HEK293 (cell line): Measurements from ENCODE around the gene GPR161.

ENCODE experiments used
- CTCF ChIA-PET: fragments of 350-600 bp; formaldehyde crosslinking; extraction: SDS; loops from one replicate; lab custom pipeline; 2021; ENCODE audit warnings: antibody characterized with exemption; lab: Yijun Ruan, JAX
- POLR2A ChIA-PET: fragments of 300-600 bp; formaldehyde crosslinking; extraction: SDS; loops from one replicate; lab custom pipeline; 2020; ENCODE audit warnings: antibody characterized with exemption, inconsistent platforms; lab: Yijun Ruan, JAX
- H3K27ac ChIP-seq: fragments of 200-500 bp; sonication (Bioruptor generic); 2 replicates; pipeline ENCODE4 v1.5.1; 2014; ENCODE audit warnings: low read depth, low read length, control low read depth, inconsistent platforms; ENCODE audit errors: extremely low read depth
- H3K36me3 ChIP-seq, 2 experiments: fragments of 200-500 bp in 1 of 2; sonication (Bioruptor generic) in 1 of 2; 1 replicate in 1 of 2; 2 replicates in 1 of 2; pipeline ENCODE4 v1.5.1; 2014 to 2017; ENCODE audit warnings: inconsistent platforms in 2 of 2, low read length in 2 of 2; ENCODE audit not compliant: control insufficient read depth in 2 of 2, insufficient read depth in 1 of 2
- H3K4me1 ChIP-seq: fragments of 200-500 bp; sonication (Bioruptor generic); 2 replicates; pipeline ENCODE4 v1.5.1; 2014; ENCODE audit warnings: mild to moderate bottlenecking, low read length, inconsistent platforms; ENCODE audit not compliant: control insufficient read depth, insufficient read depth
- H3K4me3 ChIP-seq: 2 replicates; pipeline ENCODE4 v1.5.1; 2011; ENCODE audit warnings: low read depth, mild to moderate bottlenecking, control low read depth, low read length, moderate library complexity
- H3K9me3 ChIP-seq: fragments of 200-500 bp; sonication (Bioruptor generic); 2 replicates; pipeline ENCODE4 v1.5.1; 2014; ENCODE audit warnings: low read depth, low read length, inconsistent platforms; ENCODE audit not compliant: control insufficient read depth, insufficient read depth
- GFI1B ChIP-seq: fragments of 450-650 bp; formaldehyde crosslinking; IDR thresholded peaks from 2 replicates; pipeline ENCODE4 v1.5.1; 2016; ENCODE audit warnings: missing biosample characterization, missing genetic modification characterization
- KLF1 ChIP-seq: fragments of 450-650 bp; formaldehyde crosslinking; IDR thresholded peaks from 2 replicates; pipeline ENCODE4 v1.5.1; 2016; ENCODE audit warnings: missing biosample characterization, missing genetic modification characterization
- MZF1 ChIP-seq: fragments of 450-650 bp; formaldehyde crosslinking; IDR thresholded peaks from 2 replicates; pipeline ENCODE4 v1.5.1; 2017; ENCODE audit warnings: missing biosample characterization, missing genetic modification characterization, borderline replicate concordance
- PRDM4 ChIP-seq: fragments of 450-650 bp; formaldehyde crosslinking; IDR thresholded peaks from 2 replicates; pipeline ENCODE4 v1.5.1; 2017; ENCODE audit warnings: missing biosample characterization, missing genetic modification characterization
- RBAK ChIP-seq: fragments of 450-650 bp; formaldehyde crosslinking; IDR thresholded peaks from 2 replicates; pipeline ENCODE4 v1.5.1; 2016; ENCODE audit warnings: missing biosample characterization, missing genetic modification characterization
- SCRT1 ChIP-seq: fragments of 450-650 bp; formaldehyde crosslinking; IDR thresholded peaks from 2 replicates; pipeline ENCODE4 v1.5.1; 2016; ENCODE audit warnings: missing biosample characterization, missing genetic modification characterization, borderline replicate concordance
- SCRT2 ChIP-seq: fragments of 450-650 bp; formaldehyde crosslinking; IDR thresholded peaks from 2 replicates; pipeline ENCODE4 v1.5.1; 2016; ENCODE audit warnings: missing biosample characterization, missing genetic modification characterization
- ZBTB48 ChIP-seq: fragments of 450-650 bp; formaldehyde crosslinking; IDR thresholded peaks from 2 replicates; pipeline ENCODE4 v1.5.1; 2016; ENCODE audit warnings: missing biosample characterization, missing genetic modification characterization
- ZNF211 ChIP-seq: fragments of 450-650 bp; formaldehyde crosslinking; IDR thresholded peaks from 2 replicates; pipeline ENCODE4 v1.5.1; 2016; ENCODE audit warnings: low read depth, missing biosample characterization, missing genetic modification characterization
- ZNF239 ChIP-seq: fragments of 450-650 bp; formaldehyde crosslinking; IDR thresholded peaks from 2 replicates; pipeline ENCODE4 v1.5.1; 2016; ENCODE audit warnings: missing biosample characterization, missing genetic modification characterization
- ZNF302 ChIP-seq: fragments of 450-650 bp; formaldehyde crosslinking; IDR thresholded peaks from 2 replicates; pipeline ENCODE4 v1.5.1; 2016; ENCODE audit warnings: missing biosample characterization, missing genetic modification characterization, low read depth
- ZNF335 ChIP-seq: fragments of 450-650 bp; formaldehyde crosslinking; conservative IDR thresholded peaks from 2 replicates; pipeline ENCODE4 v1.5.1; 2016; ENCODE audit warnings: missing biosample characterization, missing genetic modification characterization
- ZNF555 ChIP-seq: fragments of 450-650 bp; formaldehyde crosslinking; conservative IDR thresholded peaks from 2 replicates; pipeline ENCODE4 v1.5.1; 2017; ENCODE audit warnings: missing biosample characterization, mild to moderate bottlenecking, missing genetic modification characterization, inconsistent platforms
- ZNF626 ChIP-seq: fragments of 450-650 bp; sonication (Bioruptor Pico); formaldehyde crosslinking; IDR thresholded peaks from 2 replicates; pipeline ENCODE4 v1.5.1; 2018; ENCODE audit warnings: missing biosample characterization, missing genetic modification characterization, inconsistent platforms
- ZNF701 ChIP-seq: fragments of 450-650 bp; formaldehyde crosslinking; IDR thresholded peaks from 2 replicates; pipeline ENCODE4 v1.5.1; 2016; ENCODE audit warnings: missing biosample characterization, missing genetic modification characterization
- ZNF76 ChIP-seq: fragments of 450-650 bp; formaldehyde crosslinking; IDR thresholded peaks from 2 replicates; pipeline ENCODE4; 2016; ENCODE audit warnings: low read depth, missing biosample characterization, missing genetic modification characterization, borderline replicate concordance
- ZNF792 ChIP-seq: fragments of 450-650 bp; formaldehyde crosslinking; IDR thresholded peaks from 2 replicates; pipeline ENCODE4 v1.5.1; 2016; ENCODE audit warnings: missing biosample characterization, missing genetic modification characterization
- ZNF843 ChIP-seq: fragments of 450-650 bp; formaldehyde crosslinking; IDR thresholded peaks from 2 replicates; pipeline ENCODE4 v1.5.1; 2016; ENCODE audit warnings: missing biosample characterization, missing genetic modification characterization
- ZSCAN5A ChIP-seq: fragments of 450-650 bp; formaldehyde crosslinking; IDR thresholded peaks from 2 replicates; pipeline ENCODE4 v1.5.1; 2016; ENCODE audit warnings: missing biosample characterization, missing genetic modification characterization
- ZXDB ChIP-seq: fragments of 450-650 bp; formaldehyde crosslinking; IDR thresholded peaks from 2 replicates; pipeline ENCODE4 v1.5.1; 2016; ENCODE audit warnings: missing biosample characterization, missing genetic modification characterization
- TF ChIP-seq, protein P1 (sequence below): fragments of 450-650 bp; formaldehyde crosslinking; IDR thresholded peaks from 2 replicates; pipeline ENCODE4 v1.5.1; 2016; ENCODE audit warnings: missing biosample characterization, missing genetic modification characterization
- TF ChIP-seq, protein P2 (sequence below): fragments of 450-650 bp; formaldehyde crosslinking; IDR thresholded peaks from 2 replicates; pipeline ENCODE4; 2016; ENCODE audit warnings: missing biosample characterization, missing genetic modification characterization
- TF ChIP-seq, protein P3 (sequence below): fragments of 450-650 bp; formaldehyde crosslinking; IDR thresholded peaks from 2 replicates; pipeline ENCODE4 v1.5.1; 2016; ENCODE audit warnings: missing biosample characterization, missing genetic modification characterization
- TF ChIP-seq, protein P4 (sequence below): fragments of 450-650 bp; formaldehyde crosslinking; IDR thresholded peaks from 2 replicates; pipeline ENCODE4 v1.5.1; 2016; ENCODE audit warnings: missing biosample characterization, missing genetic modification characterization
- TF ChIP-seq, protein P5 (sequence below): fragments of 450-650 bp; formaldehyde crosslinking; IDR thresholded peaks from 2 replicates; pipeline ENCODE4 v1.5.0; 2017; ENCODE audit warnings: missing biosample characterization, missing genetic modification characterization, borderline replicate concordance

The GPR161 gene

GRCh38 chr1:168136709-168137514, at the start of gene GPR161:
Gene GPR161 (minus strand): TSS chr1:168136930. CDS start chr1:168104850, 32,080 bp downstream.
- ChIA-PET CTCF (interaction anchor here (0.7 to 2.9 kb wide), 3 partner anchors 8 to 52 kb away, joined by 3 to 12 read pairs (median 3); no protein-coding TSS in a partner anchor), POLR2A (interaction anchor here (0.6 to 1.6 kb wide), 6 partner anchors 9 to 415 kb away, joined by 3 to 5 read pairs (median 3); partner anchors contain the start of gene MPZL1)
- H3K27ac ChIP-seq: peak within 1 kb of the TSS; percentile 72; the same call in 1 of the 2 replicates
- H3K9me3 ChIP-seq: no peaks in the 10 kb centered on the region
- peaks cover 6% of the 10 kb centered on the region for H3K4me1 ChIP-seq
- no peaks in the 10 kb centered on the region for H3K36me3 ChIP-seq
- H3K4me3 ChIP-seq: peak within 1 kb of the TSS; percentile 67
- no peak for TF ChIP-seq ZNF843 (tag by site-specific recombination)
- TF ChIP-seq, protein P1, sequence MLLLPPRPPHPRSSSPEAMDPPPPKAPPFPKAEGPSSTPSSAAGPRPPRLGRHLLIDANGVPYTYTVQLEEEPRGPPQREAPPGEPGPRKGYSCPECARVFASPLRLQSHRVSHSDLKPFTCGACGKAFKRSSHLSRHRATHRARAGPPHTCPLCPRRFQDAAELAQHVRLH (tag by site-specific recombination): no peak
- no peak for TF ChIP-seq ZNF626 (tag by site-specific recombination)
- TF ChIP-seq SCRT2: no peak
- no peak for TF ChIP-seq ZNF302 (tag by site-specific recombination)
- peak; percentile 91 for TF ChIP-seq ZNF335 (tag by site-specific recombination)
- no peak for TF ChIP-seq ZSCAN5A (tag by site-specific recombination)
- no peak for TF ChIP-seq RBAK (tag by site-specific recombination)
- TF ChIP-seq, protein P2, sequence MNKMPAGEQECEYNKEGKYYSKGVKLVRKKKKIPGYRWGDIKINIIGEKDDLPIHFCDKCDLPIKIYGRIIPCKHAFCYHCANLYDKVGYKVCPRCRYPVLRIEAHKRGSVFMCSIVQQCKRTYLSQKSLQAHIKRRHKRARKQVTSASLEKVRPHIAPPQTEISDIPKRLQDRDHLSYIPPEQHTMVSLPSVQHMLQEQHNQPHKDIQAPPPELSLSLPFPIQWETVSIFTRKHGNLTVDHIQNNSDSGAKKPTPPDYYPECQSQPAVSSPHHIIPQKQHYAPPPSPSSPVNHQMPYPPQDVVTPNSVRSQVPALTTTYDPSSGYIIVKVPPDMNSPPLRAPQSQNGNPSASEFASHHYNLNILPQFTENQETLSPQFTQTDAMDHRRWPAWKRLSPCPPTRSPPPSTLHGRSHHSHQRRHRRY (tag by site-specific recombination): no peak
- TF ChIP-seq PRDM4 (tag by site-specific recombination): 0 out of 2 replicates have a peak, but pooled peaks have one; percentile 15
- no peak for TF ChIP-seq ZNF555 (tag by site-specific recombination)
- no peak for TF ChIP-seq ZNF701 (tag by site-specific recombination)
- TF ChIP-seq, protein P3, sequence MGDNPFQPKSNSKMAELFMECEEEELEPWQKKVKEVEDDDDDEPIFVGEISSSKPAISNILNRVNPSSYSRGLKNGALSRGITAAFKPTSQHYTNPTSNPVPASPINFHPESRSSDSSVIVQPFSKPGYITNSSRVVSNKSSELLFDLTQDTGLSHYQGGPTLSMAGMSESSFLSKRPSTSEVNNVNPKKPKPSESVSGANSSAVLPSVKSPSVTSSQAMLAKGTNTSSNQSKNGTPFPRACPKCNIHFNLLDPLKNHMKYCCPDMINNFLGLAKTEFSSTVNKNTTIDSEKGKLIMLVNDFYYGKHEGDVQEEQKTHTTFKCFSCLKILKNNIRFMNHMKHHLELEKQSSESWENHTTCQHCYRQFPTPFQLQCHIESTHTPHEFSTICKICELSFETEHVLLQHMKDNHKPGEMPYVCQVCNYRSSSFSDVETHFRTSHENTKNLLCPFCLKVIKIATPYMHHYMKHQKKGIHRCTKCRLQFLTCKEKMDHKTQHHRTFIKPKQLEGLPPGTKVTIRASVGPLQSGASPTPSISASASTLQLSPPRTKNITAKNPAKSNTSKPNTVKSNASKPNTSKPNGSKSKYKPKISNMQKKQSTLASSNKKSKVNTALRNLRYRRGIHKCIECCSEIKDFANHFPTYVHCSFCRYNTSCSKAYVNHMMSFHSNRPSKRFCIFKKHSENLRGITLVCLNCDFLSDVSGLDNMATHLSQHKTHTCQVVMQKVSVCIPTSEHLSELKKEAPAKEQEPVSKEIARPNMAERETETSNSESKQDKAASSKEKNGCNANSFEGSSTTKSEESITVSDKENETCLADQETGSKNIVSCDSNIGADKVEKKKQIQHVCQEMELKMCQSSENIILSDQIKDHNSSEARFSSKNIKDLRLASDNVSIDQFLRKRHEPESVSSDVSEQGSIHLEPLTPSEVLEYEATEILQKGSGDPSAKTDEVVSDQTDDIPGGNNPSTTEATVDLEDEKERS: no peak
- TF ChIP-seq ZNF211 (tag by site-specific recombination): no peak
- TF ChIP-seq ZBTB48: peak; percentile 64
- no peak for TF ChIP-seq GFI1B (tag by site-specific recombination)
- TF ChIP-seq ZNF792 (tag by site-specific recombination): no peak
- TF ChIP-seq ZNF239 (tag by site-specific recombination): no peak
- peak; percentile 49; the same call in 1 of the 2 replicates for TF ChIP-seq ZXDB (tag by site-specific recombination)
- TF ChIP-seq, protein P4, sequence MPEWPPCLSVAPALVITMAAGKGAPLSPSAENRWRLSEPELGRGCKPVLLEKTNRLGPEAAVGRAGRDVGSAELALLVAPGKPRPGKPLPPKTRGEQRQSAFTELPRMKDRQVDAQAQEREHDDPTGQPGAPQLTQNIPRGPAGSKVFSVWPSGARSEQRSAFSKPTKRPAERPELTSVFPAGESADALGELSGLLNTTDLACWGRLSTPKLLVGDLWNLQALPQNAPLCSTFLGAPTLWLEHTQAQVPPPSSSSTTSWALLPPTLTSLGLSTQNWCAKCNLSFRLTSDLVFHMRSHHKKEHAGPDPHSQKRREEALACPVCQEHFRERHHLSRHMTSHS (tag by site-specific recombination): no peak
- no peak for TF ChIP-seq MZF1 (tag by site-specific recombination)
- peak; percentile 75 for TF ChIP-seq KLF1
- no peak for TF ChIP-seq SCRT1 (tag by site-specific recombination)
- TF ChIP-seq, protein P5, sequence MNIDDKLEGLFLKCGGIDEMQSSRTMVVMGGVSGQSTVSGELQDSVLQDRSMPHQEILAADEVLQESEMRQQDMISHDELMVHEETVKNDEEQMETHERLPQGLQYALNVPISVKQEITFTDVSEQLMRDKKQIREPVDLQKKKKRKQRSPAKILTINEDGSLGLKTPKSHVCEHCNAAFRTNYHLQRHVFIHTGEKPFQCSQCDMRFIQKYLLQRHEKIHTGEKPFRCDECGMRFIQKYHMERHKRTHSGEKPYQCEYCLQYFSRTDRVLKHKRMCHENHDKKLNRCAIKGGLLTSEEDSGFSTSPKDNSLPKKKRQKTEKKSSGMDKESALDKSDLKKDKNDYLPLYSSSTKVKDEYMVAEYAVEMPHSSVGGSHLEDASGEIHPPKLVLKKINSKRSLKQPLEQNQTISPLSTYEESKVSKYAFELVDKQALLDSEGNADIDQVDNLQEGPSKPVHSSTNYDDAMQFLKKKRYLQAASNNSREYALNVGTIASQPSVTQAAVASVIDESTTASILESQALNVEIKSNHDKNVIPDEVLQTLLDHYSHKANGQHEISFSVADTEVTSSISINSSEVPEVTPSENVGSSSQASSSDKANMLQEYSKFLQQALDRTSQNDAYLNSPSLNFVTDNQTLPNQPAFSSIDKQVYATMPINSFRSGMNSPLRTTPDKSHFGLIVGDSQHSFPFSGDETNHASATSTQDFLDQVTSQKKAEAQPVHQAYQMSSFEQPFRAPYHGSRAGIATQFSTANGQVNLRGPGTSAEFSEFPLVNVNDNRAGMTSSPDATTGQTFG (tag by site-specific recombination): no peak
- TF ChIP-seq ZNF76 (tag by site-specific recombination): peak; percentile 30; the same call in 1 of the 2 replicates
